ENCODE measurements around the gene BLTP1. TPM values are rescaled to one million over a fixed set of nuclear protein-coding genes. Genes with fewer than 3 reads are reported as not detected.

BLTP1 gene
- total RNA-seq, 2 donors from 2014 or later, result 46.8 to 74.7 TPM

DNA sequence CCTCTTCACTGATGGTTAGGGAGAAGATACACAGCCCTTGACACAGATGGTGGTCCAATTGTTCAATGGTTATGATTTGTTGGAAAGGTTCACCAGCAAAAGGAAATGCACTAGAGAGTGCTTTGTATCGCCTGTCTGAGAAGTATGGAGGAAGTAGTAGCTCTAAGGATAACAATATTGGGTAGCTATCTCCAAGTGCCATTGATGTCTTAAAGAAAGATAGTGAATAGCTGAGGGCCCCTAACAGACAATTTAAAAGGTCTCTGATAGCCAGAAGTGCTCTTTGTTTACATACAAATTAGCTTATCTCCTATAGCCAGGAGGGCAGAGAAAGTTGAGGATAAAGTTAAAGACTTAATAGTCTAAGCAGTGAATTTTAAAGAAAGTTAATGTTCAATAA is 33.9 kb upstream of the BLTP1 start:
- no peak for TF ChIP-seq POLR2A (IDR thresholded peaks at IDR 0.05)
- Histone ChIP-seq H3K4me3 (no peak overlapping the region), H3K27ac (no peak overlapping the region), H3K4me1 (no peaks in the 10 kb centered on the region), H3K27me3 (no peaks in the 10 kb centered on the region), H3K9me3 (no peaks in the 10 kb centered on the region), H3K36me3 (replicated peaks in 1 of 2; ENCODE audit: insufficient read depth in 1 of 2, low read depth in 2 of 2) (no peaks in the 10 kb centered on the region)
- intact Hi-C loops (cut with DNase I), result no loop called here
- WGBS, 2 donors, result 47 to 90% methylated on average over 1 of the region's 1 CpG
- ATAC-seq, result no peak
- no peak for DNase-seq

DNA sequence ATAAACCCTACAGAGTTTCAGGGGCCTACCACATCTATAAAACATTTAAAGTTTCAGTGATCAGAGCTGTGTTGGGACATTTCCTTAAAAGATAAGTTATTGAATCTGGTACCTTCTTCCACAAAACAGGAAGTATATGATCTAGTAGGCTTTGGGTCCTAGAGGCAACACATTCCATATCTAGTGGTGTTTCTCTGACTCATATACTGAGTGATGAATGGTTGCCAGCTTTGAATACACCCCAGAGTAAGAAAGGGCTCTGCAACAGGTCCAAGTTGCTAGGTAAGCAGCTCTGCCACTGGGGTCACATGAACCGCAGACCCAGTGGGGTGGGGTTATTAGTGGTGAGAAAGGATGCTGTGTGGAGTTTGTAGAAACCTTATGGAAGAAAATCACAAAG is 32.4 kb upstream of the BLTP1 start:
- TF ChIP-seq, protein P1, sequence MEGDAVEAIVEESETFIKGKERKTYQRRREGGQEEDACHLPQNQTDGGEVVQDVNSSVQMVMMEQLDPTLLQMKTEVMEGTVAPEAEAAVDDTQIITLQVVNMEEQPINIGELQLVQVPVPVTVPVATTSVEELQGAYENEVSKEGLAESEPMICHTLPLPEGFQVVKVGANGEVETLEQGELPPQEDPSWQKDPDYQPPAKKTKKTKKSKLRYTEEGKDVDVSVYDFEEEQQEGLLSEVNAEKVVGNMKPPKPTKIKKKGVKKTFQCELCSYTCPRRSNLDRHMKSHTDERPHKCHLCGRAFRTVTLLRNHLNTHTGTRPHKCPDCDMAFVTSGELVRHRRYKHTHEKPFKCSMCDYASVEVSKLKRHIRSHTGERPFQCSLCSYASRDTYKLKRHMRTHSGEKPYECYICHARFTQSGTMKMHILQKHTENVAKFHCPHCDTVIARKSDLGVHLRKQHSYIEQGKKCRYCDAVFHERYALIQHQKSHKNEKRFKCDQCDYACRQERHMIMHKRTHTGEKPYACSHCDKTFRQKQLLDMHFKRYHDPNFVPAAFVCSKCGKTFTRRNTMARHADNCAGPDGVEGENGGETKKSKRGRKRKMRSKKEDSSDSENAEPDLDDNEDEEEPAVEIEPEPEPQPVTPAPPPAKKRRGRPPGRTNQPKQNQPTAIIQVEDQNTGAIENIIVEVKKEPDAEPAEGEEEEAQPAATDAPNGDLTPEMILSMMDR (IDR thresholded peaks at IDR 0.05), result no peak
- no peak for TF ChIP-seq POLR2A (IDR thresholded peaks at IDR 0.05)
- ATAC-seq, result no peak

DNA sequence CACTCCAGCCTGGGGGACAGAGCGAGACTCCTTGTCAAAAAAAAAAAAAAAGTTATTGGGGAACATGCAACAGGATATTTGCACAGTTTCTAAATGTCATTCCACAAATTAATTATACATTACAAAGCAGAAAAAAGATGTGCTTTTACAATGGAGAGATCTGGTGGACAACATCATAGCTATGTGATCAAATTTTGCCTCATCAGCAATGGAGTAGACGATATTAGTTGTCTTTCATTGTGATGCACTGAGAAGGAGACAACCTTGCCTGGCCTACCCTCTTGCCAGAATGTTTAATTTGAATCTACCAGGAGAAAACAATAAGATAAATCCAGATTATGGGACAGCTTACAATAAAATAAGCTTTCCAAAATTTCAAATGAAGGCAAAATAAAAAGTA is 30.5 kb upstream of the BLTP1 start:
- DNase-seq (no peak), ATAC-seq (no peak)
- no peaks in the 10 kb centered on the region for H3K27me3 ChIP-seq
- no peak overlapping the region for H3K4me3 ChIP-seq
- H3K27ac ChIP-seq, result no peak overlapping the region
- intact Hi-C loops (cut with DNase I), result no loop called here
- no peaks in the 10 kb centered on the region for H3K4me1 ChIP-seq
- H3K9me3 ChIP-seq, result no peaks in the 10 kb centered on the region
- no peak for TF ChIP-seq POLR2A (IDR thresholded peaks at IDR 0.05)
- TF ChIP-seq, protein P1 (IDR thresholded peaks at IDR 0.05), result no peak
- WGBS, 2 donors, result 69 to 83% methylated on average over 2 of the region's 2 CpGs
- H3K36me3 ChIP-seq (replicated peaks in 1 of 2; ENCODE audit: insufficient read depth in 1 of 2, low read depth in 2 of 2), result no peaks in the 10 kb centered on the region

More for the DNA sequence above, 32.4 kb upstream of the BLTP1 start:
- intact Hi-C loops (cut with DNase I), result no loop called here
- H3K4me3 ChIP-seq, result no peak overlapping the region
- WGBS, 2 donors, result 89 to 91% methylated on average over 1 of the region's 1 CpG
- DNase-seq, result no peak
- no peaks in the 10 kb centered on the region for H3K4me1 ChIP-seq
- no peaks in the 10 kb centered on the region for H3K27me3 ChIP-seq
- H3K9me3 ChIP-seq, result no peaks in the 10 kb centered on the region
- H3K36me3 ChIP-seq (replicated peaks in 1 of 2; ENCODE audit: insufficient read depth in 1 of 2, low read depth in 2 of 2), result no peaks in the 10 kb centered on the region
- H3K27ac ChIP-seq, result no peak overlapping the region

DNA sequence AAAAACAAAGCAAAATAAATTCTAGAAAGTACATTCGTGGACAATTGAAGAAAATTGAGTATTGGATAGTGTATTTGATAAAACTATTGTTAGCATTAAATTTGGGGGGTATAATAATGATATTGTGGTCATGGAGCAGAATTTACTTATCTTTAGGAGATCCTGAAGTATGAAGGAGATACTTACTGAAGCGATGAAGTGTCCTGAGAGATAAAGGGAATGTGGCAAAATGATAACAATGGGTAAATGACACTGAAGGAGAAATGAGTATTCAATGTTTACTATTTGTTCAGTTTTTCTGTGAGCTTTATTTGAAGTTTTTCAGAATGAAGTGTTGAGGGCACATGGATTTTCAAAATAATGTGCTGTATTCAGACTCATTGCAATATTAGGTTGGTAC is 30.0 kb upstream of the BLTP1 start:
- no peak for TF ChIP-seq POLR2A (IDR thresholded peaks at IDR 0.05)
- TF ChIP-seq, protein P1 (IDR thresholded peaks at IDR 0.05), result no peak
- DNase-seq, result no peak
- Histone ChIP-seq H3K36me3 (replicated peaks in 1 of 2; ENCODE audit: insufficient read depth in 1 of 2, low read depth in 2 of 2) (no peaks in the 10 kb centered on the region), H3K27ac (no peak overlapping the region), H3K4me3 (no peak overlapping the region), H3K27me3 (no peaks in the 10 kb centered on the region), H3K9me3 (no peaks in the 10 kb centered on the region), H3K4me1 (no peaks in the 10 kb centered on the region)
- WGBS, 2 donors, result 55 to 65% methylated on average over 2 of the region's 2 CpGs
- no peak for ATAC-seq
- intact Hi-C loops (cut with DNase I), result no loop called here

DNA sequence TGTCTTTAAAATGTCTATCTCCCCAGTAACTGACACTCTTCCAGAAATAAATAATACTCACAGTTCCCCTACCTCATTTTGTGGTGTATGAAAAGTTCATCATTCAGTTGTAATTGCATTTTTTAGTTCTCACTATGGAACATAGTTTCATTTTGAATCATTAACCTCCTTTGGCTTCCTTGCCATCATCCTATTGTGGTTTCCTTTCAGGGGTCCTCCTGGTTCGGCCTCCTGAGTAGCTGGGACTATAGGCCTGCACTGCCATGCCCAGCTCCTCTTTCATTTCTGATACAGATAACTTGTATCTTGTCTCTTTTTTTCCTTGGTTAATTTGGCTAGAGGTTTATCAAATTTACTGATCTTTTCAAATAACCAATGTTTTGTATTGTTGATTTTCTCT is 23.1 kb upstream of the BLTP1 start:
- intact Hi-C loops (cut with DNase I), result no loop called here
- no peaks in the 10 kb centered on the region for H3K9me3 ChIP-seq
- H3K4me1 ChIP-seq, result no peaks in the 10 kb centered on the region
- no peak overlapping the region for H3K4me3 ChIP-seq
- H3K27ac ChIP-seq, result no peak overlapping the region
- no peaks in the 10 kb centered on the region for H3K27me3 ChIP-seq
- no peak for ATAC-seq
- 69 to 88% methylated on average over 1 of the region's 1 CpG for WGBS, 2 donors
- no peaks in the 10 kb centered on the region for H3K36me3 ChIP-seq (replicated peaks in 1 of 2; ENCODE audit: insufficient read depth in 1 of 2, low read depth in 2 of 2)
- no peak for TF ChIP-seq POLR2A (IDR thresholded peaks at IDR 0.05)
- TF ChIP-seq, protein P1 (IDR thresholded peaks at IDR 0.05), result no peak
- no peak for DNase-seq
